Osteocyte (in vitro differentiated cells): ENCODE data around the gene NDST1. TPM values are rescaled to one million over a fixed set of nuclear protein-coding genes. Genes with fewer than 3 reads are reported as not detected.
A peak's percentile ranks its signal among the peaks of the same experiment; 100 is the strongest.

Experiments
- DNase-seq: peaks from one replicate; pipeline ENCODE4 v3.0.0; 2021; ENCODE audit warnings: mixed read lengths; ENCODE audit not compliant: unreplicated experiment; ENCODE audit errors: extremely low spot score
- H3K27ac Mint-ChIP-seq: one replicate; pipeline ENCODE4 v1.8.0; 2021; ENCODE audit warnings: mild to moderate bottlenecking, mixed read lengths; ENCODE audit not compliant: unreplicated experiment
- H3K27me3 Mint-ChIP-seq: one replicate; pipeline ENCODE4 v1.8.0; 2021; ENCODE audit warnings: mixed read lengths; ENCODE audit not compliant: unreplicated experiment
- H3K36me3 Mint-ChIP-seq: one replicate; pipeline ENCODE4 v1.8.0; 2021; ENCODE audit warnings: mixed read lengths; ENCODE audit not compliant: unreplicated experiment
- H3K4me1 Mint-ChIP-seq: one replicate; pipeline ENCODE4 v1.8.0; 2021; ENCODE audit warnings: mixed read lengths; ENCODE audit not compliant: unreplicated experiment
- H3K4me3 Mint-ChIP-seq: one replicate; pipeline ENCODE4 v1.8.0; 2021; ENCODE audit warnings: mild to moderate bottlenecking, moderate library complexity, mixed read lengths; ENCODE audit not compliant: unreplicated experiment
- H3K9me3 Mint-ChIP-seq: one replicate; pipeline ENCODE4 v1.8.0; 2021; ENCODE audit warnings: mixed read lengths; ENCODE audit not compliant: unreplicated experiment
- CTCF ChIP-seq: fragments of 200-600 bp; sonication (generic); IDR thresholded peaks from 2 replicates; pipeline ENCODE4 v1.5.0; 2021; ENCODE audit warnings: antibody characterized with exemption, mild to moderate bottlenecking, moderate library complexity
- long read RNA-seq: library from polyadenylated mRNA; unstranded; transcript quantifications from one replicate; pipeline ENCODE4 v2.0.0, GENCODE V29; 2021
- total RNA-seq: library from RNA; stranded (reverse); gene quantifications from 2 replicates; pipeline ENCODE4 v1.2.1, GENCODE V29; 2021

NDST1 gene
- total RNA-seq: 110 and 118 TPM in 2 replicates
- long read RNA-seq, partial matches to known transcripts: 0 of 8 reads
- long read RNA-seq, other reads (novel, unspliced or antisense): 7 of 8 reads

- no peak within 1 kb of the TSS for H3K4me3 Mint-ChIP-seq
- no peaks in the 10 kb centered on the region for H3K27me3 Mint-ChIP-seq
- H3K9me3 Mint-ChIP-seq: no peaks in the 10 kb centered on the region
- H3K27ac Mint-ChIP-seq: peak within 1 kb of the TSS; percentile 62
- H3K36me3 Mint-ChIP-seq: no peaks in the 10 kb centered on the region
- DNase-seq: no peak
- no peak for TF ChIP-seq CTCF
- H3K4me1 Mint-ChIP-seq: peaks cover 59% of the 10 kb centered on the region
Observed at GRCh38 chr5:150507474-150508276, at the start of gene NDST1. Gene NDST1, plus strand, starts transcription at chr5:150508131. Its CDS starts 13,124 bp downstream, at chr5:150521255.

DNA sequence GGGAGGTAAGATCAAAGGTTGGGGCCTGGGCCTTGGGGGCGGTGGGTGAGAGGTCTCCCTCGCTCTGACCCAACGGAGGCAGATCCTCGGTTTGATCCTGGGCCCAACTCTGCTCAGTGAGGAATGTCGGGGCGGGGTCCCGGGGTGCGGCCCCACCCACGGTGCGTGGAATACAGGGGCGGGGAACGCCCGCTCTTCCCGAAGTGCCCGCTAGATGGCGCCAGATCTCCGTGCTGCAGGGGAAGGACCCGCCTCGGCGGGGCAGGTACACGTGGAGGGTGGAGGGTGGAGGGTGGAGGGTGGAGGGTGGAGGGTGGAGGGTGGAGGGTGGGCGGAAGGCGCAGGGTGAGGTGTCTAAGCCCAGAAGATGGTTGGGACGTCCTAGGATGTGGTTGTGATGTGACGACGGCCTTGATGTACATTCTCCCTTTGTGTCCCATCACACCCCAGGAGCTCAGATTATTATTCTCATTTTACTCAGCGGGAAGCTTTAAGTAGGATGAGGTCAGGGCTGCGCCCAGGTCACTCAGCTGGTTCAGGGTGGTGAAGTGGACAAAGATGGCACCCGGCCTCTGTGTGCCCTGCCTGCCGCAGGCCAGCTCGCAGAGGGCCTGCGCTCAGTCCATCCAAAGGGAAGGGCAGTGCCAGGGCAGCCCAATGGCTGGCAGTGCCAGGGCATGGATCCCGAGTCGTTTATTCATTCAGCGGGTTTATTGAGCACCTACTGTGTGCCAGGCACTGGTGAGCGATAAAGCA lies 49.0 kb upstream of the NDST1 start:
- no peaks in the 10 kb centered on the region for H3K27me3 Mint-ChIP-seq
- H3K4me1 Mint-ChIP-seq: peaks cover 13% of the 10 kb centered on the region
- H3K36me3 Mint-ChIP-seq: no peaks in the 10 kb centered on the region
- H3K27ac Mint-ChIP-seq: no peak overlapping the region
- peak overlapping the region; percentile 26 for H3K4me3 Mint-ChIP-seq
- peak; percentile 88 for TF ChIP-seq CTCF
- no peaks in the 10 kb centered on the region for H3K9me3 Mint-ChIP-seq
- DNase-seq: peak; percentile 95

GRCh38 chr5:150460781-150461180 lies 47.1 kb upstream of the NDST1 start:
- H3K4me3 Mint-ChIP-seq: no peak overlapping the region
- no peaks in the 10 kb centered on the region for H3K36me3 Mint-ChIP-seq
- no peak overlapping the region for H3K27ac Mint-ChIP-seq
- peaks cover 21% of the 10 kb centered on the region for H3K4me1 Mint-ChIP-seq
- TF ChIP-seq CTCF: no peak
- no peak for DNase-seq
- no peaks in the 10 kb centered on the region for H3K9me3 Mint-ChIP-seq
- no peaks in the 10 kb centered on the region for H3K27me3 Mint-ChIP-seq

DNA sequence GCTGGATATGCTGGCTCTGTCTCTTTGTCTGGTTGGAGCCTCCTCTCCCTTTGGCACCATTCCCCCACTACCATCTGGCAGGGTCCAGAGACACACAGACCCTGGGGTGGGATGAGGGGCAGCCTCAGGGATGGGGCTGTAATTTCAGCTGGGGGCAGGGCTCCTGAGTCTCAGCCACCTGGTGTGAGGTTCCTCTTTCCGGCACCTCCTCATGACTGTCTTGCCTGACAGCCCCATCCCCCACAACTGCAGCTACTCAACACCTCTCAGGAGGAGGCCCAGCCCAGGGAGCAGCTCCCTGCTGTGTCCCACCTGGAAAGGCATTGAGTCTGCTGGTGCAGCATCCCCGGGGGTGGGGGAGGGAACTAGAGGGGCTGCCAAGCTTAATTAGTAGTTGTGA lies 46.7 kb upstream of the NDST1 start:
- Mint-ChIP-seq H3K4me1 (peaks cover 24% of the 10 kb centered on the region), H3K9me3 (no peaks in the 10 kb centered on the region), H3K27me3 (no peaks in the 10 kb centered on the region), H3K36me3 (no peaks in the 10 kb centered on the region), H3K27ac (no peak overlapping the region), H3K4me3 (no peak overlapping the region)
- TF ChIP-seq CTCF: no peak
- DNase-seq: no peak

DNA sequence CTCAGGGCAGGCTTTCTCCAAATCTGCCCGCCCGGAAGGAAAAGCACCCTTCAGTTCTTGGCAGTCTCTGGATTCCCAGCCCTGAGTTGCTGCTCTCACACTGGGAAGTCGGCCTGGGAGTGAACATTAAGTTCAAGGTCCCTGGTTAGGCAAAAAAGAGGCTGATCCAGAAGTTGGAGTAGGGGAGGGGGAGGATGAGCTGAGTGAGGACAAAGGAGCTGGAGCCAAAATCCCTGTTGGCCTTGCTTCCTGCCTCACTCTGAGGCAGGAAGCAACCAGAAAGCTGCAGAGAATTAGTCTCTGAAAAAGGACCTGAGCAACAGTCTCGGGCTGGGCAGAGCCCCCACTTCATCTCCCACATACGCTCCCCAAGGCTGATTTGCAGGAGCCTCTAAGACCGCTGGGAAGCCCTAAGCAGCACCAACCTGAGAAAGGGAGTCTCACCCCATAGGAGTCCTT lies 43.3 kb upstream of the NDST1 start:
- H3K4me1 Mint-ChIP-seq: peaks cover 33% of the 10 kb centered on the region
- no peaks in the 10 kb centered on the region for H3K36me3 Mint-ChIP-seq
- H3K9me3 Mint-ChIP-seq: no peaks in the 10 kb centered on the region
- no peaks in the 10 kb centered on the region for H3K27me3 Mint-ChIP-seq
- TF ChIP-seq CTCF: no peak
- H3K4me3 Mint-ChIP-seq: no peak overlapping the region
- no peak for DNase-seq
- peak overlapping the region; percentile 50 for H3K27ac Mint-ChIP-seq
